ENCODE measurements around the gene KLHL15.
"Not testable (repeated sequence)": the region's sequence is repeated elsewhere in the genome, so short reads cannot be mapped to it uniquely, and the experiment has no call there.

KLHL15 gene

DNA sequence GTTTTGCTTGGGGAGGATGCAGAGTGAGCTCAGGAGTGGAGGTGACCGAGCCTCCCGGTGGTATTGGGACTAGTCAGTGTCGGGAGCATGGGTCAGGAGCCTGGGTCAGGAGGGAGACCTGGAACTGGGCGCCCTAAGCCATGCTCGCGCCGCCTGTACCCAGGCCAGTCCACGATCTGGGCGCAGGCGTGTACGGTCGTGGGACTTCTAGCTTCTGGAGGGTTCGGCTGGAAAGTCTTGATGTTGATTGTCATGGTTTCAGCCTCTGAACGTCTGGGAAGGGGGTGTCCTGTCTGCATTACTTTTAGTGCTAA lies 28.0 kb upstream of the KLHL15 start:
- TF ChIP-seq, protein P1, sequence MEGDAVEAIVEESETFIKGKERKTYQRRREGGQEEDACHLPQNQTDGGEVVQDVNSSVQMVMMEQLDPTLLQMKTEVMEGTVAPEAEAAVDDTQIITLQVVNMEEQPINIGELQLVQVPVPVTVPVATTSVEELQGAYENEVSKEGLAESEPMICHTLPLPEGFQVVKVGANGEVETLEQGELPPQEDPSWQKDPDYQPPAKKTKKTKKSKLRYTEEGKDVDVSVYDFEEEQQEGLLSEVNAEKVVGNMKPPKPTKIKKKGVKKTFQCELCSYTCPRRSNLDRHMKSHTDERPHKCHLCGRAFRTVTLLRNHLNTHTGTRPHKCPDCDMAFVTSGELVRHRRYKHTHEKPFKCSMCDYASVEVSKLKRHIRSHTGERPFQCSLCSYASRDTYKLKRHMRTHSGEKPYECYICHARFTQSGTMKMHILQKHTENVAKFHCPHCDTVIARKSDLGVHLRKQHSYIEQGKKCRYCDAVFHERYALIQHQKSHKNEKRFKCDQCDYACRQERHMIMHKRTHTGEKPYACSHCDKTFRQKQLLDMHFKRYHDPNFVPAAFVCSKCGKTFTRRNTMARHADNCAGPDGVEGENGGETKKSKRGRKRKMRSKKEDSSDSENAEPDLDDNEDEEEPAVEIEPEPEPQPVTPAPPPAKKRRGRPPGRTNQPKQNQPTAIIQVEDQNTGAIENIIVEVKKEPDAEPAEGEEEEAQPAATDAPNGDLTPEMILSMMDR (conservative IDR thresholded peaks at IDR 0.05; ENCODE audit: low read length), result no peak
- TF ChIP-seq EZH2phosphoT487 (IDR thresholded peaks at IDR 0.05; ENCODE audit: borderline replicate concordance), result no peak
- no peak overlapping the region for H3K4me2 ChIP-seq (ENCODE audit: low read depth, low read length, poor library complexity, severe bottlenecking)
- no peaks in the 10 kb centered on the region for H3K9me3 ChIP-seq (ENCODE audit: insufficient read depth, low read depth, low read length)
- peaks cover 18% of the 10 kb centered on the region for H4K20me1 ChIP-seq (ENCODE audit: insufficient read depth, low read length, poor library complexity, severe bottlenecking)
- peaks cover 3% of the 10 kb centered on the region for H3K4me1 ChIP-seq (ENCODE audit: insufficient read depth, low read length, poor library complexity, severe bottlenecking)
- H3K4me3 ChIP-seq (ENCODE audit: low read length, poor library complexity, severe bottlenecking), result no peak overlapping the region
- peak overlapping the region; percentile 63 for H2AFZ ChIP-seq (ENCODE audit: low read length)
- H3K27me3 ChIP-seq (ENCODE audit: insufficient read depth, low read length, poor library complexity, severe bottlenecking), result no peaks in the 10 kb centered on the region
- H3K9me2 ChIP-seq (replicated peaks; ENCODE audit: low read depth, low read length), result no peaks in the 10 kb centered on the region
- peaks cover 13% of the 10 kb centered on the region; the same call in 1 of the 2 replicates for H3K36me3 ChIP-seq (ENCODE audit: insufficient read depth, low read length)
- H3K79me2 ChIP-seq (ENCODE audit: insufficient read depth, low read length), result peaks cover 14% of the 10 kb centered on the region
- no peak overlapping the region for H3K9ac ChIP-seq (ENCODE audit: low read depth, low read length, poor library complexity, severe bottlenecking)
- no peaks in the 10 kb centered on the region for H3F3A ChIP-seq (ENCODE audit: low read depth)

DNA sequence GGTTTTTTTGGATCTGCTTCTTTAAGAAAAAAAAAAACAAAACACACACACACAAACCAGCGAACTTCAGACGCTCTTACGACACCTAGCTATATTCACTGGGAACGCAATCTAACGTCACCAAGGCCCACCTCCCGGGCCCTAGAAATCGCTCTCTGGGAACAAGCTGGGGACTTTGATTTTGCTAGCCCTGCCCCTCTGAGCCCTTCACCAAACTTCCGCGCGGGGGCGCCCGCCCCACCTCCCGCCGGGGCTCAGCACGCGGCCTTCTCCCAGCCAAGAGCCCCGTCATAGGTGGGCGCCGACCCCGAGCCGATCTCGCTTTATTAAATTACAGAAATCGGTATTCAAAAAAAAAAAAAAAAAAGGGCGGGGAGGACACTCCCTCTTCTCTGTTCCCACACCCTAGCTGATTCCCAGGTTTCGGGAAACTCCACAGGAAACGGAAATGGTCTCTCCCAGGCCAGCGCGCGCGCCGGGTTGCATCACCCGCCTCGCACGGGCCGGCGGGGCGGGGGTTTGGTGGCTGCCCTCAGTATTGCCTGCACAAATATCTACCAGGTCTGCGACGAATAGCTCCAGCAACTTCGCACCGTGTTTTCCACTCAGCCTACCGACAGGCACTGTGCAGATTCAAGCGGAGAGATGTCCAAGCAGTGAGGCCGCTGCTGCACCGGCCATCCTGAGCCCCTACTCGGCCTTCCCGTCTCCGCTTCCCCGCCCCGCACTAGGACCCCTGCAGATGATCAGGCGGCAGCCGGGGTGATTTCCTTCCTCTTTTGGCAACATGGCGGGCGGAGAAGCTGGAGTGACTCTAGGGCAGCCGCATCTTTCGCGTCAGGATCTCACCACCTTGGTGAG lies 27.4 kb upstream of the KLHL15 start, which contains the start of gene EIF2S3:
Gene EIF2S3 (plus strand): TSS at position 775 of the 861 bp plus-strand sequence. CDS start 13 bp downstream, at position 788.
- no peak within 1 kb of the TSS for H3K9ac ChIP-seq (ENCODE audit: low read depth, low read length, poor library complexity, severe bottlenecking)
- peak within 1 kb of the TSS; percentile 79 for H3K4me2 ChIP-seq (ENCODE audit: low read depth, low read length, poor library complexity, severe bottlenecking)
- H3K4me3 ChIP-seq (ENCODE audit: low read length, poor library complexity, severe bottlenecking), result no peak within 1 kb of the TSS

DNA sequence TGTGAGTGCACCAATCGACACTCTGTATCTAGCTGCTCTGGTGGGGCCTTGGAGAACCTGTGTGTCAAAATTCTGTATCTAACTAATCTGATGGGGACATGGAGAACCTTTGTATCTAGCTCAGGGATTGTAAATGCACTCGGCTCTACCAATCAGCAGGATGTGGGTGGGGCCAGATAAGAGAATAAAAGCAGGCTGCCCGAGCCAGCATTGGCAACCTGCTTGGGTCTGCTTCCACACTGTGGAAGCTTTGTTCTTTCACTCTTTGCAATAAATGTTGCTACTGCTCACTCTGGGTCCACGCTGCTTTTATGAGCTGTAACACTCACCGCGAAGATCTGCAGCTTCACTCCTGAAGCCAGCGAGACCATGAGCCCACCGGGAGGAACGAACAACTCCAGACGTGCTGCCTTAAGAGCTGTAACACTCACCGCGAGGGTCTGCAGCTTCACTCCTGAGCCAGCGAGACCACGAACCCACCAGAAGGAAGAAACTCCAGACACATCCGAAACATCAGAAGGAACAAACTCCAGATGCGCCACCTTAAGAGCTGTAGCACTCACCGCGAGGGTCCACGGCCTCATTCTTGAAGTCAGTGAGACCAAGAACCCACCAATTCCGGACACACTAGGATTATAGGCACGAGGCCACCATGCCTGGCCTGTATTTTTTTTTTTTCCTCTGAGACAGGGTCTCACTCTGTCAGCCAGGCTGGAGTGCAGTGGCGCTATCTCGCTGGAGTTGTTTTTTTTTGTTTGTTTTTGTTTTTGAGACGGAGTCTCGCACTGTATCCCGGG lies 23.7 kb upstream of the KLHL15 start:
- not testable (repeated sequence) for H3K4me1 ChIP-seq (ENCODE audit: insufficient read depth, low read length, poor library complexity, severe bottlenecking); H3K9me3 ChIP-seq (ENCODE audit: insufficient read depth, low read depth, low read length); H3K9me2 ChIP-seq (replicated peaks; ENCODE audit: low read depth, low read length); H4K20me1 ChIP-seq (ENCODE audit: insufficient read depth, low read length, poor library complexity, severe bottlenecking); H3F3A ChIP-seq (ENCODE audit: low read depth); H3K79me2 ChIP-seq (ENCODE audit: insufficient read depth, low read length); H3K27me3 ChIP-seq (ENCODE audit: insufficient read depth, low read length, poor library complexity, severe bottlenecking); H2AFZ ChIP-seq (ENCODE audit: low read length); H3K36me3 ChIP-seq (ENCODE audit: insufficient read depth, low read length)
- Histone ChIP-seq H3K4me3 (ENCODE audit: low read length, poor library complexity, severe bottlenecking) (peak overlapping the region; percentile 66), H3K9ac (ENCODE audit: low read depth, low read length, poor library complexity, severe bottlenecking) (peak overlapping the region; percentile 65), H3K4me2 (ENCODE audit: low read depth, low read length, poor library complexity, severe bottlenecking) (peak overlapping the region; percentile 64)

More for the DNA sequence above, 27.4 kb upstream of the KLHL15 start, which contains the start of gene EIF2S3:
- TF ChIP-seq EZH2phosphoT487 (IDR thresholded peaks at IDR 0.05; ENCODE audit: borderline replicate concordance), result no peak
- TF ChIP-seq, protein P1 (conservative IDR thresholded peaks at IDR 0.05; ENCODE audit: low read length), result peak; percentile 60
- peaks cover 9% of the 10 kb centered on the region for H3K79me2 ChIP-seq (ENCODE audit: insufficient read depth, low read length)
- H3K9me2 ChIP-seq (replicated peaks; ENCODE audit: low read depth, low read length), result no peaks in the 10 kb centered on the region
- H2AFZ ChIP-seq (ENCODE audit: low read length), result peak within 1 kb of the TSS; percentile 75
- peaks cover 18% of the 10 kb centered on the region for H4K20me1 ChIP-seq (ENCODE audit: insufficient read depth, low read length, poor library complexity, severe bottlenecking)
- H3K9me3 ChIP-seq (ENCODE audit: insufficient read depth, low read depth, low read length), result no peaks in the 10 kb centered on the region
- H3F3A ChIP-seq (ENCODE audit: low read depth), result no peaks in the 10 kb centered on the region
- H3K4me1 ChIP-seq (ENCODE audit: insufficient read depth, low read length, poor library complexity, severe bottlenecking), result peaks cover 3% of the 10 kb centered on the region
- no peaks in the 10 kb centered on the region for H3K27me3 ChIP-seq (ENCODE audit: insufficient read depth, low read length, poor library complexity, severe bottlenecking)
- peaks cover 9% of the 10 kb centered on the region; the same call in 1 of the 2 replicates for H3K36me3 ChIP-seq (ENCODE audit: insufficient read depth, low read length)

DNA sequence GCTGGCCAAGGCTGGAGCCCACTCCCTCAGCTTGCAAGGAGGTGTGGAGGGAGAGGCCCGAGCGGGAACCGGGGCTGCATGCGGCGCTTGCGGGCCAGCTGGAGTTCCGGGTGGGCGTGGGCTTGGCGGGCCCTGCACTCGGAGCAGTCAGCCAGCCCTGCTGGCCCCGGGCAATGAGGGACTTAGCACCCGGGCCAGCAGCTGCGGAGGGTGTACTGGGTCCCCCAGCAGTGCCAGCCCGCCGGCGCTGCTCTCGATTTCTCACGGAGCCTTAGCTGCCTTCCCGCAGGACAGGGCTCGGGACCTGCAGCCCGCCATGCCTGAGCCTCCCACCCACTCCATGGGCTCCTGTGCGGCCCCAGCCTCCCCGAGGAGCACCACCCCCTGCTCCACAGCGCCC lies 22.7 kb upstream of the KLHL15 start:
- H2AFZ ChIP-seq (ENCODE audit: low read length); H4K20me1 ChIP-seq (ENCODE audit: insufficient read depth, low read length, poor library complexity, severe bottlenecking): not testable (repeated sequence)

DNA sequence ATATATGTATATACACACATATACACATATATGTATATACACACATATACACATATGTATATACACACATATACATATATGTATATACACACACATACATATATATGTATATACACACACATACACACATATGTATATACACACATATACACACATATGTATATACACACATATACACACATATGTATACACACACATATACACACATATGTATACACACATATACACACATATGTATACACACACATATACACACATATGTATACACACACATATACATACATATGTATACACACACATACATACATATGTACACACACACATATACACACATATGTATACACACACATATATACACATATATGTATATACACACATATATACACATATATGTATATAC lies 19.1 kb upstream of the KLHL15 start:
- not testable (repeated sequence) for H3K79me2 ChIP-seq (ENCODE audit: insufficient read depth, low read length); H3K9me3 ChIP-seq (ENCODE audit: insufficient read depth, low read depth, low read length); H3K9me2 ChIP-seq (replicated peaks; ENCODE audit: low read depth, low read length); H3K4me2 ChIP-seq (ENCODE audit: low read depth, low read length, poor library complexity, severe bottlenecking); H2AFZ ChIP-seq (ENCODE audit: low read length); H3K36me3 ChIP-seq (ENCODE audit: insufficient read depth, low read length); H3K4me1 ChIP-seq (ENCODE audit: insufficient read depth, low read length, poor library complexity, severe bottlenecking); H4K20me1 ChIP-seq (ENCODE audit: insufficient read depth, low read length, poor library complexity, severe bottlenecking); H3K9ac ChIP-seq (ENCODE audit: low read depth, low read length, poor library complexity, severe bottlenecking); H3F3A ChIP-seq (ENCODE audit: low read depth); H3K4me3 ChIP-seq (ENCODE audit: low read length, poor library complexity, severe bottlenecking); H3K27me3 ChIP-seq (ENCODE audit: insufficient read depth, low read length, poor library complexity, severe bottlenecking)

More for the DNA sequence above, 22.7 kb upstream of the KLHL15 start:
- not testable (repeated sequence) for H3K4me1 ChIP-seq (ENCODE audit: insufficient read depth, low read length, poor library complexity, severe bottlenecking); H3K4me3 ChIP-seq (ENCODE audit: low read length, poor library complexity, severe bottlenecking); H3K9me3 ChIP-seq (ENCODE audit: insufficient read depth, low read depth, low read length); H3K36me3 ChIP-seq (ENCODE audit: insufficient read depth, low read length); H3K9ac ChIP-seq (ENCODE audit: low read depth, low read length, poor library complexity, severe bottlenecking); H3K4me2 ChIP-seq (ENCODE audit: low read depth, low read length, poor library complexity, severe bottlenecking); H3F3A ChIP-seq (ENCODE audit: low read depth); H3K27me3 ChIP-seq (ENCODE audit: insufficient read depth, low read length, poor library complexity, severe bottlenecking); H3K79me2 ChIP-seq (ENCODE audit: insufficient read depth, low read length); H3K9me2 ChIP-seq (replicated peaks; ENCODE audit: low read depth, low read length)

Measured in Loucy (cell line).